H1 (cell line): ENCODE results near the gene VPREB1. TPM values are rescaled to one million over a fixed set of nuclear protein-coding genes. Genes with fewer than 3 reads are reported as not detected.
A peak's percentile ranks its signal among the peaks of the same experiment; 100 is the strongest.

Source experiments
- CTCF ChIA-PET: fragments of 300-600 bp; sonication (Branson Sonifier 250); formaldehyde crosslinking; loops from one replicate; lab custom pipeline; 2021; ENCODE audit not compliant: partially characterized antibody; lab: Charles Lee
- POLR2A ChIA-PET: fragments of 300-600 bp; sonication (Branson Sonifier 250); formaldehyde crosslinking; loops from one replicate; lab custom pipeline; 2021; ENCODE audit warnings: inconsistent platforms; ENCODE audit not compliant: partially characterized antibody; lab: Charles Lee
- DNase-seq, 2 experiments: peaks; one replicate each; pipeline versions ENCODE4 v3.0.0 to v3.0.0-alpha.2; 2010 to 2022; ENCODE audit warnings: low spot score in 2 of 2, low read depth in 1 of 2, mixed read lengths in 1 of 2
- FAIRE-seq: peaks from 2 replicates; lab custom pipeline; 2011; peaks lifted over from hg19 to GRCh38; lab: Jason Lieb, UNC
- H2AFZ ChIP-seq: 2 replicates; pipeline ENCODE4 v1.8.1; 2012; ENCODE audit warnings: low read length, inconsistent platforms
- H2AK5ac ChIP-seq: 2 replicates; pipeline ENCODE4 v1.6.1; 2013; ENCODE audit warnings: low read depth, low read length
- H2BK120ac ChIP-seq: replicated peaks from 2 replicates; pipeline ENCODE3; 2013; ENCODE audit warnings: low read depth, low read length, inconsistent platforms
- H2BK12ac ChIP-seq: 2 replicates; pipeline ENCODE4 v1.6.1; 2013; ENCODE audit warnings: low read depth, low read length
- H2BK15ac ChIP-seq: 2 replicates; pipeline ENCODE4 v1.6.1; 2013; ENCODE audit warnings: low read length
- H2BK20ac ChIP-seq: 2 replicates; pipeline ENCODE4 v1.6.1; 2013; ENCODE audit warnings: low read length
- H2BK5ac ChIP-seq: 2 replicates; pipeline ENCODE4 v1.6.1; 2013; ENCODE audit warnings: low read depth, low read length
- H3K14ac ChIP-seq: 2 replicates; pipeline ENCODE4 v1.6.1; 2013; ENCODE audit warnings: inconsistent platforms; ENCODE audit not compliant: insufficient read length
- H3K18ac ChIP-seq: 2 replicates; pipeline ENCODE4 v1.6.1; 2013; ENCODE audit warnings: low read length; ENCODE audit errors: extremely low read depth
- H3K23ac ChIP-seq: 2 replicates; pipeline ENCODE4 v1.6.1; 2013; ENCODE audit warnings: inconsistent platforms; ENCODE audit not compliant: insufficient read length
- H3K23me2 ChIP-seq: 2 replicates; pipeline ENCODE4 v1.6.1; 2013; ENCODE audit warnings: low read depth, low read length
- H3K27ac ChIP-seq: 2 replicates; pipeline ENCODE4 v1.6.1; 2011; ENCODE audit warnings: low read depth, low read length, inconsistent platforms
- H3K27me3 ChIP-seq, 4 experiments: replicated peaks in 1 of 4; 1 replicate in 1 of 4; 2 replicates in 3 of 4; pipeline versions ENCODE4 v1.6.1 to v1.8.1; 2011 to 2013; ENCODE audit warnings: low read length in 3 of 4, mild to moderate bottlenecking in 3 of 4, inconsistent platforms in 2 of 4, mixed read lengths in 2 of 4, moderate library complexity in 1 of 4; ENCODE audit not compliant: control insufficient read depth in 3 of 4, insufficient read depth in 3 of 4; ENCODE audit errors: extremely low read depth in 1 of 4
- H3K36me3 ChIP-seq, 4 experiments: 2 replicates each; pipeline versions ENCODE4 v1.6.1 to v1.8.1; 2011 to 2013; ENCODE audit warnings: mild to moderate bottlenecking in 4 of 4, low read length in 3 of 4, moderate library complexity in 2 of 4, control low read depth in 1 of 4, inconsistent platforms in 1 of 4; ENCODE audit not compliant: insufficient read depth in 4 of 4, control insufficient read depth in 2 of 4
- H3K4ac ChIP-seq: replicated peaks from 2 replicates; pipeline ENCODE3; 2013; ENCODE audit warnings: low read length, low read depth, mixed read lengths, inconsistent platforms; ENCODE audit not compliant: insufficient read length
- H3K4me1 ChIP-seq, 4 experiments: replicated peaks in 1 of 4; 1 replicate in 1 of 4; 2 replicates in 3 of 4; pipeline versions ENCODE4 v1.6.1 to v1.8.1; 2011 to 2013; ENCODE audit warnings: low read length in 3 of 4, inconsistent platforms in 2 of 4, mixed read lengths in 1 of 4; ENCODE audit not compliant: insufficient read depth in 4 of 4, control insufficient read depth in 3 of 4
- H3K4me2 ChIP-seq, 2 experiments: 2 replicates each; pipeline versions ENCODE4 v1.6.1 to v1.8.1; 2011 to 2013; ENCODE audit warnings: low read depth in 2 of 2, low read length in 2 of 2, control low read depth in 1 of 2, inconsistent platforms in 1 of 2, mild to moderate bottlenecking in 1 of 2; ENCODE audit not compliant: insufficient read depth in 1 of 2
- H3K4me3 ChIP-seq, 4 experiments: fragments of 200-600, 300-600 bp in 1 of 4; sonication (generic), shearing (Covaris generic), sonication (Bioruptor Twin) in 1 of 4; 2 replicates each; pipeline versions ENCODE4 v1.5.1 to v1.8.1; 2011 to 2016; ENCODE audit warnings: low read length in 4 of 4, low read depth in 3 of 4, control low read depth in 2 of 4, inconsistent platforms in 2 of 4, mild to moderate bottlenecking in 2 of 4, mixed read lengths in 1 of 4, moderate library complexity in 1 of 4; ENCODE audit not compliant: insufficient read depth in 2 of 4; ENCODE audit errors: extremely low read depth in 1 of 4
- H3K56ac ChIP-seq: replicated peaks from 2 replicates; pipeline ENCODE3; 2013; ENCODE audit warnings: low read depth, mild to moderate bottlenecking, mixed read lengths, low read length, inconsistent platforms; ENCODE audit not compliant: insufficient read length
- H3K79me1 ChIP-seq: 2 replicates; pipeline ENCODE4 v1.6.1; 2013; ENCODE audit warnings: low read depth, low read length, control low read depth
- H3K79me2 ChIP-seq, 2 experiments: 2 replicates each; pipeline versions ENCODE4 v1.6.1 to v1.8.1; 2012 to 2013; ENCODE audit warnings: low read length in 2 of 2, mild to moderate bottlenecking in 2 of 2, inconsistent platforms in 1 of 2; ENCODE audit not compliant: insufficient read depth in 2 of 2, control insufficient read depth in 1 of 2
- H3K9ac ChIP-seq, 4 experiments: replicated peaks in 1 of 4; 1 replicate in 1 of 4; 2 replicates in 3 of 4; pipeline versions ENCODE4 v1.6.1 to v1.8.1; 2011 to 2013; ENCODE audit warnings: low read depth in 3 of 4, low read length in 3 of 4, control low read depth in 2 of 4, mild to moderate bottlenecking in 2 of 4, moderate library complexity in 2 of 4, inconsistent platforms in 1 of 4; ENCODE audit errors: extremely low read depth in 1 of 4
- H3K9me3 ChIP-seq, 2 experiments: 2 replicates each; pipeline versions ENCODE4 v1.6.1 to v1.8.1; 2012 to 2013; ENCODE audit warnings: mild to moderate bottlenecking in 2 of 2, moderate library complexity in 2 of 2, control low read depth in 1 of 2, inconsistent platforms in 1 of 2, low read depth in 1 of 2, low read length in 1 of 2, mixed read lengths in 1 of 2; ENCODE audit not compliant: insufficient read depth in 2 of 2
- H4K20me1 ChIP-seq, 2 experiments: replicated peaks in 1 of 2; 2 replicates each; pipeline versions ENCODE3 to v1.8.1; 2011 to 2013; ENCODE audit warnings: inconsistent platforms in 2 of 2, low read length in 2 of 2, mild to moderate bottlenecking in 1 of 2; ENCODE audit not compliant: insufficient read depth in 2 of 2, control insufficient read depth in 1 of 2
- H4K5ac ChIP-seq: 2 replicates; pipeline ENCODE4 v1.6.1; 2013; ENCODE audit warnings: low read length, low read depth, mixed read lengths, inconsistent platforms; ENCODE audit not compliant: insufficient read length
- H4K8ac ChIP-seq: 2 replicates; pipeline ENCODE4 v1.8.0; 2013; ENCODE audit warnings: mild to moderate bottlenecking, moderate library complexity, low read length, inconsistent platforms; ENCODE audit not compliant: insufficient read depth; ENCODE audit errors: extremely low read depth
- H4K91ac ChIP-seq: replicated peaks from 2 replicates; pipeline ENCODE3; 2013; ENCODE audit warnings: low read length, mixed read lengths, inconsistent platforms; ENCODE audit not compliant: insufficient read length
- EZH2 ChIP-seq: fragments of 200-600 bp; sonication (generic); IDR thresholded peaks from 2 replicates; pipeline ENCODE4 v1.7.1; 2012; ENCODE audit warnings: low read depth, mild to moderate bottlenecking, moderate library complexity, low read length, inconsistent platforms; ENCODE audit not compliant: severe bottlenecking
- PHF8 ChIP-seq: fragments of 200-600 bp; sonication (generic); conservative IDR thresholded peaks from 2 replicates; pipeline ENCODE4 v1.7.1; 2012; ENCODE audit warnings: low read depth, mild to moderate bottlenecking, inconsistent platforms, low read length, moderate library complexity
- POU5F1 ChIP-seq: IDR thresholded peaks from 2 replicates; pipeline ENCODE4 v1.6.1; 2011; ENCODE audit warnings: low read depth, mild to moderate bottlenecking, low read length, moderate library complexity
- SP4 ChIP-seq: IDR thresholded peaks from 2 replicates; pipeline ENCODE4 v1.6.1; 2012; ENCODE audit warnings: low read length, inconsistent platforms
- SUZ12 ChIP-seq: fragments of 200-600 bp; sonication (generic); IDR thresholded peaks from 2 replicates; pipeline ENCODE4 v1.6.1; 2012; ENCODE audit warnings: mild to moderate bottlenecking, inconsistent platforms, low read length, moderate library complexity, mixed read lengths
- TAF7 ChIP-seq: optimal IDR thresholded peaks from 2 replicates; pipeline ENCODE3; 2011; ENCODE audit warnings: low read depth, mild to moderate bottlenecking, inconsistent platforms, low read length, moderate library complexity, borderline replicate concordance
- TBP ChIP-seq: IDR thresholded peaks from 2 replicates; pipeline ENCODE4 v1.6.1; 2011; ENCODE audit warnings: low read depth, low read length, improper control_type of control experiment
- WGBS, 2 experiments: shearing (Covaris generic) in 1 of 2; methylation state at CpG; one replicate each; pipeline versions ENCODE4 v1.1.6 to v1.1.7; 2013 to 2015; ENCODE audit warnings: low lambda C conversion rate in 2 of 2, mixed read lengths in 2 of 2, inconsistent platforms in 1 of 2, low coverage in 1 of 2, missing lambda C conversion rate in 1 of 2; ENCODE audit not compliant: insufficient replicate concordance in 2 of 2, insufficient coverage in 1 of 2, insufficient read length in 1 of 2; ENCODE audit errors: extremely low coverage in 1 of 2, missing lambda C conversion rate in 1 of 2; 5-methylcytosine and 5-hydroxymethylcytosine counted together
- polyA plus RNA-seq, 7 experiments: library from polyadenylated mRNA; depleted of rRNA in 3 of 7; stranded (reverse) in 5 of 7; unstranded in 2 of 7; fragments of >200 nt in 5 of 7; fragments of 200-250 nt in 2 of 7; gene quantifications; 1 replicate in 5 of 7; 2 replicates in 1 of 7; 4 replicates in 1 of 7; pipeline versions ENCODE4 v1.2.1 to v1.2.3, GENCODE V29; 2011 to 2013; ENCODE audit warnings: missing spikeins in 2 of 7, mixed read lengths in 2 of 7
- total RNA-seq: library from RNA; stranded (reverse); fragmentation: NEBNext Ultra II Directional; extraction: Animal tissue kit (Norgen Biotek cat#: 25700); gene quantifications from 2 replicates; pipeline ENCODE4 v1.2.1, GENCODE V29; 2021
- TF ChIP-seq, protein P1 (sequence below): IDR thresholded peaks from 2 replicates; pipeline ENCODE4 v1.6.1; 2012; ENCODE audit warnings: inconsistent platforms

The VPREB1 gene
- total and polyA plus RNA-seq, 2 of the 8 experiments (the other 6 are each of a cell fraction or from before 2014, with no cell fraction given) = not detected

- Histone ChIP-seq H4K20me1 (peaks cover 5 to 15% of the 10 kb centered on the region in 2 experiments), H2AFZ (no peak overlapping the region), H2BK15ac (no peak overlapping the region), H3K14ac (no peak overlapping the region), H4K91ac (no peak overlapping the region), H4K5ac (no peak overlapping the region), H2AK5ac (no peak overlapping the region), H3K4ac (no peak overlapping the region), H3K23ac (no peak overlapping the region), H3K9me3 (no peaks in the 10 kb centered on the region), H2BK20ac (no peak overlapping the region), H3K18ac (no peak overlapping the region), H3K4me1 (no peaks in the 10 kb centered on the region), H2BK120ac (no peak overlapping the region), H3K27me3 (peaks cover 62 to 75% (median 72%) of the 10 kb centered on the region in 4 experiments), H3K4me2 (no peak overlapping the region), H3K36me3 (no peaks in the 10 kb centered on the region), H2BK5ac (no peak overlapping the region), H4K8ac (no peak overlapping the region), H3K56ac (no peak overlapping the region), H3K23me2 (no peaks in the 10 kb centered on the region), H2BK12ac (no peak overlapping the region), H3K79me1 (no peaks in the 10 kb centered on the region), H3K79me2 (no peaks in the 10 kb centered on the region), H3K4me3 (no peak overlapping the region), H3K27ac (no peak overlapping the region), H3K9ac (no peak overlapping the region)
- FAIRE-seq (no peak), DNase-seq (no peak)
- ChIA-PET CTCF (interaction anchor here (0.6 to 2.0 kb wide), 5 partner anchors 13 to 1503 kb away, joined by 3 to 11 read pairs (median 5); no protein-coding TSS in a partner anchor), POLR2A (no interaction called here)
- TF ChIP-seq, protein P1, sequence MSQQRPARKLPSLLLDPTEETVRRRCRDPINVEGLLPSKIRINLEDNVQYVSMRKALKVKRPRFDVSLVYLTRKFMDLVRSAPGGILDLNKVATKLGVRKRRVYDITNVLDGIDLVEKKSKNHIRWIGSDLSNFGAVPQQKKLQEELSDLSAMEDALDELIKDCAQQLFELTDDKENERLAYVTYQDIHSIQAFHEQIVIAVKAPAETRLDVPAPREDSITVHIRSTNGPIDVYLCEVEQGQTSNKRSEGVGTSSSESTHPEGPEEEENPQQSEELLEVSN = no peak
- TF ChIP-seq SUZ12 (peak; percentile 46; the same call in 1 of the 2 replicates), TAF7 (no peak), POU5F1 (no peak), PHF8 (no peak), EZH2 (peak; percentile 32), TBP (no peak), SP4 (no peak)
- WGBS, 2 experiments = 59% methylated on average over 6 of the region's 6 CpGs; no CpG with 5 or more reads in 1 of the 2 experiments
Measured at GRCh38 chr22:22219140-22219996, 25.2 kb upstream of the VPREB1 start.
